G401.6 (cell line): Measurements from ENCODE around the gene STARD5.
"Not testable (repeated sequence)": the region's sequence is repeated elsewhere in the genome, so short reads cannot be mapped to it uniquely, and the experiment has no call there.

Experiments
- FAIRE-seq: peaks from 2 replicates; lab custom pipeline; 2012; peaks lifted over from hg19 to GRCh38; lab: Jason Lieb, UNC

Gene STARD5

GRCh38 chr15:81337241-81337640 lies 13.3 kb upstream of the STARD5 start:
- no peak for FAIRE-seq

- no peak for FAIRE-seq
Observed at GRCh38 chr15:81336568-81336967, 12.6 kb upstream of the STARD5 start.

- no peak for FAIRE-seq
Observed at GRCh38 chr15:81335631-81336030, 11.7 kb upstream of the STARD5 start.

- FAIRE-seq: no peak
Observed at GRCh38 chr15:81334768-81335435, 11.0 kb upstream of the STARD5 start.

DNA sequence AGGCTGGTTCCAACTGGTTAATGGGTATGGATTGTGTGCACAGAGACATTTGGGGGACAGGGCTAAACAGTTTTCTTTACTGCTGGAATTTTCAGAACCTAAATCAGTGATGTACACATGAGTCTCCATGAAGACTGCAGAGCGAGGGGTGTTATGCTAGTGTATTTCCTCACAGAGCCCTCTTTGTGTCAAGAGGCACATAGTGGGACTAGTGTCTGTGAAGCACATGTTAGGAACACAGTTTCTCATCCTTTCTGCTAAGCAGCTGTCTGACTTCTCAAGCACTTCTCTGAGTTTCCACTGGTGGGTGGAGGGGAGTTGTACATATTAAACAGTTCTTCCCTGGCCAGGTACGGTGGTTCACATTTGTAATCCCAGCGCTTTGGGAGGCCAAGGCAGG lies 9.4 kb upstream of the STARD5 start:
- FAIRE-seq: no peak

DNA sequence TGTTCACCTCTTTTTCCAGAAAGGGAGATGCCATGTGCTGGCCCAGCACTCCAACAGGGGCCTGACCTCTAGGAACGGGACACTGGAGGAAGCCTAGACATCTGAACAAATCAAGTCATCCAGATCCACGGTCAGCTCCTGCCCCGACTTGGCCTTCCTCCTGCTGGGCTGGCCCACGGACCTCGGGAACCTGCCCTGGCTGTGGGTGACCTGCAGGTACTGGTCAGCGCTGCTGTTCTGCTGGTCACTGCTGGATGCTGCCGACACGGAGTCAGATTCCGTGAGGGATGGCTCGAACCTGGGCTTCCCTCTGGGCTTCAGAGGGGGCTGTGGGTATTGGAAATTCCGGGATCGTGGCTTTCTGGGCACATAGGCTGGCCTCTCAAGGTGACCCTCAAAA lies 8.4 kb upstream of the STARD5 start:
- FAIRE-seq: no peak

DNA sequence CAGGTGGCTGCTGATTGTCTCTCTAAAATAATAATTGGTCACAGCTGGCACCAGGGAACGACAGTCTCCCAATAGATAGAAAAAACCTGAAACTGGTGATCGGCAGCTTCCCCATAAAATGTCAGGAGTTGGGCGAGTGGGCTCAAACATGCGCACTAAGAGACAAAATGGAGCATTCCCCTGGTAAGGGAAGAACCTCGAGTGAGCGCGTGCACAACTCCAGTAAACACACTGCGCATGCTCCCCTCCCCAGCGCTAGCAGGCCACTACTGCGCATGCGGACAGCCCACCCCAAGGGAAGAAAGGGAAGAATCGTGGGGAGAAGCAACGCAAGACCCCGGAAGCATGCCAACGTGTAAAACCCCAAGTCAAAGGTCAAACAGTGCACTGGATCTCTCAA lies 7.7 kb upstream of the STARD5 start:
- no peak for FAIRE-seq

- FAIRE-seq: not testable (repeated sequence)
Observed at GRCh38 chr15:81331141-81331540, 7.2 kb upstream of the STARD5 start.

GRCh38 chr15:81330366-81331090 lies 6.6 kb upstream of the STARD5 start:
- no peak for FAIRE-seq

DNA sequence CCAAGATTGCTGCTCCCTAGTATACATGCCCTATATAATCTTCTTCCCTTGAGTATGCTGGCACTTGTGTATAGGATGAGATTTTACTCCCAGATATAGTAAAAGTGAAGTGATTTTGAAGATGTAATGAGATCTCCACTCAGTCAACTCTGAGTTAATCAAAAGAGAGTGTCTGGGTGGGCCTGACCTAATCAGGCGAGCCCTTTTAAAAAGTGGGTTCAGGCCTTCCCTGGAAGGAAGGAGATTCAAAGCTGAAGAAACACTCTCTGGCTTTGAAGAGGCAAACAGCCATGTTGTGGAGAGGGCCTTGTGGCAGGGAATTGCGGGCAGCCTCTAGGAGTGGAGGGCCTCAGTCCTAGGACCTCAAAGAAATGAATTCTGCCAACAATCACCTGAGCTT lies 5.5 kb upstream of the STARD5 start:
- FAIRE-seq: no peak

- no peak for FAIRE-seq
Observed at GRCh38 chr15:81327516-81327915, 3.6 kb upstream of the STARD5 start.

DNA sequence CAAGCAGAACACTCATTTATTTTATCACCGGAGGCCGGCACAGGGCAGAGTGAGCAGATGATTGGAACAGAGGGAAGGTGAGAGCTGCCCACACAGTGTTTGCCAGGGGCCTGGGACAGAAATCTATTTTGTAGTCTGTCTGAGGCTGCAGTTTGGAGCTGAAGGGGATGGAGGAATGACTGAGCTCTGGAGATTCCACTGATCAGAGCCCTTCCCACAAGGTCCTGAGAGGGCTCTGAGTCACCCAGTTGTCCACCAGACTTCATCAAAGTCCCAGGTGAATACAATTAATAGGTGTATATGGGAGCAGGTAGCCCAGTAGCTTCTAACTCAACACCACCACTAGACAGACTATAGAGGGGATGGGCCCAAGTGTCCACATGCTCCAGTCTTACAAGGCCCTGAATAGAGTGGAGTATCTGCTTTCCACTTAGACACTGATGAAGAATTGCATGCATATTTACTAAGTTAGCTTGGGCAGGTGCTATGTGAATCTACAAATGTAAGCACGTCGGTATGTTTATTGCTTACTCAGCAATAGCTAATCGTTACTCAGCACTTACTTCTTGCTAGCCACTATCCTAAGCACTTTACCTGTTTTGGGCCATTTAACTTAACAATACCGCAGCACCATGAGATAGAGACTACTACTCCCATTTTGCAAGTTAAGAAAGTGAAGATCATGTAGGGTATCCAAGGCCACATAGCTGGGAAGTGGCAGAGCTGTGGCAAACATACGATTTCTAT lies 2.7 kb upstream of the STARD5 start:
- FAIRE-seq: no peak

DNA sequence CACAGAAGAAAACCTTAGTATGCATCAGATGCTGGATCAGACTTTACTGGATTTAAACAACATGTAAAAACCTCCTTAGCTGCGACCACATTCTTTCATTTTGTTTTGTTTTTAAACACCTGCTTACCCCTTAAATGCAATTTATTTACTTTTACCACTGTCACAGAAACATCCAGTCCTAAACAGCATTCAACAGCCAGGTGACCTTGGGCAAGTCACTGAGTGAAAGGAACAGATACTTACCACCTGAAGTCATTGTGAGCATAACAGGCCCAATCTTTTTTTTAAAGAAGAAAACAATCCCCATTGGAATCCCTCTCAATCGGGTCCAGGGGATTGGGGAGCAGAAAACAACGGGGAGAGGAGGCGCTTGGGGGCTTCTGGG lies 390 bp downstream of the STARD5 start:
- no peak for FAIRE-seq

DNA sequence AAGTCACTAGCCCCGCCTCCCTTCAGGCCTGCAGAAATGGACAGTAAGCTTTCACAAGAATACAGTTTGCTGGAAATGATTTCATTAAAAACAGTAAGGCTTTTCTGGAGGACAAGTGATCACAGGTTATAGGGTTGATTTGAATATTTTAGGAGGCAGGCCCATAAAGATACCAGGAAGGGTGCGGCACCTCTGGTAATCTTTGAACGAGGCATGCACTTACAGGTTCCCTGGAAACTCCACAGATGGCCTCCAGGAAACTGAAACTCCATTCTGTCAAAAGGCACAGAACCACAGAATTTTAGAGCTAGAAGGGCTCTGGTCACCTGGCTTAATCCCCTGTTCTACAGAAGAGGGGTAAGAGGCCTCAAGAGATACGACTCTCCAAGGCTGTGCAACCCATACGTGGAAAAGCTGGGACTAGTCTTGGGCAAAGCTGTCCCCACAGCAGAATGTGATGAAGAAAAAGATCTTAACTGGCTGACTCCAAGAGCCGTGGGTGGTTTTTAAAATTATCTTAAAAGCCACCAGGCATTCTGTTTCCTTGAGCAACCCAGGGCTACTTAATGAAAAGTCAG lies 1.2 kb downstream of the STARD5 start:
- FAIRE-seq: no peak

DNA sequence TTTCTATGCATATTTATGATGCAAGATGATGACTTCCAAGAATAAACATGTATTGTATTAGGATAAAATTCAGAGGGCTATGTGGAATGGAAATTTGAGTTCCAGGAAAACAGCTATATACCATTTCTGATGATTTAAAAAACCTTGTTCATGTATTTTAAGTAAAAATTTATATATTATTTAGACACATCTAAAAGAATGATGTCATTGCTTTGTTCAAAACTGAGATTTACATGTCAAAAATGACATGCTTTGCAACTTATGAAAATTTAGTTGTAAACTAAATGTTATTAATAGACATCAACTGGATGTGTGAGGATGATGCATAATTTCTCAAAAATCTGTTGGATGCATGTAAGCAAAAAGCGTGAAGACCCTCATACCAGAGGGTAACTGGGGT lies 2.3 kb downstream of the STARD5 start:
- FAIRE-seq: no peak

DNA sequence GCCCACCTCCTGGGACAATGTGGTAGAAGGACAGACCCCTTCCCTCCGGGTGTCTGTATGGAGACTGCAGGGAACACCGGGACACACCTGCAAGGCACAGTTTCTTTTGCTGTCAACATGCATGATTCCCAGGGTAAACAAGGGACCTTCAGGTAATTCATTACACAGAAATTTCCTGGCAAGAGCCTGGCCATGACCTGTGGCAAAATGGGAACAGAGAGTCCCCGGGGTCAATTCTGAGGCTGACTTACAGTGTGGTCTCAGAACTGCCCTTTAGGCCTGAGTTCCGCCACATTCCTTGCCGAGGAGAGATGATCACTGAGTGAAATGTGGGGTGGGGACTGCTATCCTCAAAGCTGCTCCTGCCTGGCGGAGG lies 6.3 kb downstream of the STARD5 start:
- no peak for FAIRE-seq

DNA sequence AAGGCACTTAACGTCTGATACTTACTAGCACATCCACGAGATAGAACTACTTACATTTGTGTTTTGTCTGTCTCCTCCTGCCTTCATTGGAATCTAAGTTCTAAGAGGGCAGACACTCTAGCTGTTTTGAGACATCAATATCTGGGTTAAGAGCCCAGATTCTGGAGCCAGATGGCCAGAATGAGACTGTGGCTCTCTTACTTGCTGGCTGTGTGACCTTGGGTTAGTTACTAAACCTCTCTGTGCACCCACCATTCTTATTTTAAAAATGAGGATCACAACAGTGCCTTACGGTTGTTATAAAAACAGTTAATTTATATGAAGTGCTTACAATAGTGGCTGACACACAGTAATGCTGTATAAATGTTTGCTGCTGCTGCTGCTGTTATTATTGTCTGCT lies 7.7 kb downstream of the STARD5 start:
- no peak for FAIRE-seq

DNA sequence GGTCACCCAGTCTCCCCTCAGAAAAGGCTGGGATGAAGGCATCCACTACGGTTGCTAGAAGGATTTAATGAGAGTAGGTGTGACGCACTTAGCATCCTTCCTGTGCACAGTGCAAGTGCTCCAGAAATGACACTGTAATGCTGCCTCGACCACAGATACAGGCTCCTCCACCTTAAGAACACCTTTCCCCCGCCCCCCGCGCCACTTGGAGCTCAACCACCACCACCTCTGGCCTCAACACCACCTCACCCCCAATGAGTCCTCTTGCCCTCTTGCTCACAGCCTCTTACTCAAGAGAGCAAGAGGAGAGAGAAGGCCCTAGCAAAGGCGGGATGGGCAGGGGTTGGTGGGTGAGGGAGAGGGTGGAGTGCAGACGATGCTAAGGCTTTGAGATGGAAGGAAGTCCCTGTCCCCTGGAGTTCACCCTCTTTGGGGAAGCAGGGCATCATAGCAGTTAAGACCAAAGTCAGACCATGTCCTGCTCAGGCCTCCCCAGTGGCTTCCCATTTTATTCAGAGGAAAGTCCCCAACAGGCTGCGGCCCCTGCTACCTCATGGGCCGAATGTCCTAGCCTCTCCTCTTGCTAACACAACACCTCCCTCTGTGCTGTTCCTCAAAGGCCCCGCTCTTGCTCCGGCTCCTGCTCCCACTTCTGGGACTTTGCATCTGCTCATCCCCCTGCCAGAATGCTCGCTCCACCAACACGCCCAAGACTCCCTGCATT lies 8.3 kb downstream of the STARD5 start:
- FAIRE-seq: no peak

GRCh38 chr15:81314378-81314777 lies 9.6 kb downstream of the STARD5 start:
- FAIRE-seq: no peak

DNA sequence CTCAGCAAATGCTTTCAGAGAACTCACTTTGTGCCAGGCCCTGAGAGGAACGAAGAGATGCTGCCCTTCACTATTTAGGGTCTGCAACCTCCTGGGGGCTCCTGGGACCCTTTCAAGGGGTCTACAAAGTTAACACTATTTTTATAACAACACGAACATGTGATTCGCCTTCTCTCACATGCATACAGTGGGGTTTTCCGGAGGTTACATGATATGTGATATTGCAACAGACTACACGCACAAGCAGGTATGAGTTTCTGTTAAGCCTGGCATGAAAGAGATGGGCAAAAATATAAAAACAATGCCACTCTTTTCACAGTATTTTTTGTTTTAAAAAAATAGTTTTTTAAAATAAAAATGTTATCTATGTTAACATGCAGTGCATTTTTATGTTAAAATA lies 10.3 kb downstream of the STARD5 start:
- FAIRE-seq: no peak

DNA sequence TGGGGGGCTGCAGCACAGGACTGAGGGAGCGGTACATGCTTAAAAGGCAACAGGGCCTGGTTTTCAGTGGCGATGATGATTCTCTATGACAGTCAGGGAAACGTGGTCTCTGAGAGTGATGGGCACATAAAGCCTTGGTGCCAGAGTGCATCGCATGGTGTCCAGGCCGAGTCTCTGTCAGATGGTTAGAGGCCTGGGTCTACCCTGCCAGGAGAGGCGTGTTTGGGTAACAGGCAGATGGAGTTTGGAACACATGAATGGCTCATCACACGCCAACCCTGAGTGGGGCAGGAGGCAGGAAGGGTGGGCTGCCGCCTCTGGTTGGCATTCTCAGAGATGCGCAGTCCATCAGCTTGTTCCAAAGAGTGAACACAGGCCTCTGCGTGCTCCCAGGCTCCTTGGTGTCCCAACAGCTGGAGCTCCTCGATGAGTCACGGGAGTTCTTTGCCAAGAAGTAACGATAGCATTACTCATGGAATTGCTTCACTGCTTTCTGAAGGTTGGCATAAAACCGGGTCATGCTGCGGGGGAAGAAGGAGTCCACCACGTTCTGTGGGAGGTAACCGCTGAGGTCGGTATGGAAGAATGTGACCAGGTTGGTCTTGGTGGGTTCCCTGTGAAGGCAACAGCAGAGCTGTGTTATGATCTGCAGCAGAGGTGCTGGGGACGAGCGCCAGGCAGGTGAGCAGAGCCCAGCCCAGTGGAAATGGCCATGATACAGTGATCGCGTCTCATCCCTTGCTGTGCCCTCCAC lies 11.0 kb downstream of the STARD5 start:
- FAIRE-seq: no peak
